ENCODE data around the gene BATF2. TPM values are rescaled to one million over a fixed set of nuclear protein-coding genes. Genes with fewer than 3 reads are reported as not detected.

Gene BATF2
- total RNA-seq, 4 donors from 2014 or later = 1.5 to 3.4 (median 1.6) TPM

DNA sequence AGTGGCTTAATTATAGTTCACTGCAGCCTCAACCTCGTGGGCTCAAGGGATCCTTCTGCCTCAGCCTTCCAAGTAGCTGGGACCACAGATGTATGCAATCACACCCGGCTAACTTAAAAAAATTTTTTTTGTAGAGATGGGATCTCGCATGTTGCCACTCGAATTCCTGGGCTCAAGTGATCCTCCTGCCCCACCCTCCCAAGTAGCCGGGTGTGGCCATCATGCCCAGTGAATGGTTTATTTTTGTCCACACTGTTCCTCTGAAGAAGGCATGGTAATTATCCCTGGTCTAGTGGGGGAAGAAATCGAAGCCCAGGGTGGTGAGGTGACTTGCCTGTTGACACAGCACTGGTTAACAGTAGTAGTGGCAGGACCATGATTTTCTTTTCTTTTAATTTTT is 46.1 kb upstream of the BATF2 start:
- Histone ChIP-seq H3K36me3 (peaks cover 0 to 48% of the 10 kb centered on the region in 2 donors), H3K27ac (no peak overlapping the region), H3K4me1 (peaks cover 0 to 62% (median 13%) of the 10 kb centered on the region in 3 donors), H3K4me3 (no peak overlapping the region), H3K27me3 (no peaks in the 10 kb centered on the region), H3K9me3 (no peaks in the 10 kb centered on the region)
- TF ChIP-seq CTCF (IDR thresholded peaks at IDR 0.05) = no peak
- TF ChIP-seq POLR2A (IDR thresholded peaks at IDR 0.05) = no peak
- TF ChIP-seq POLR2AphosphoS5 (IDR thresholded peaks at IDR 0.05) = no peak
- TF ChIP-seq EP300 (IDR thresholded peaks at IDR 0.05) = no peak
- no peak for ATAC-seq
- WGBS, 2 donors (ENCODE audit: low coverage in 1 of 2) = 75 to 90% methylated on average over 2 to 4 of the region's 6 CpGs

- peak; percentile 95 for ATAC-seq
- WGBS, 2 donors (ENCODE audit: low coverage in 1 of 2) = 0% methylated on average over 7 of the region's 91 CpGs; no CpG with 5 or more reads in 1 of the 2 donors
- Histone ChIP-seq H3K27me3 (no peaks in the 10 kb centered on the region), H3K9me3 (no peaks in the 10 kb centered on the region), H3K27ac (peak within 1 kb of the TSS; percentile 60 to 95 (median 94)), H3K36me3 (peaks cover 0 to 64% of the 10 kb centered on the region in 2 donors), H3K4me3 (peak within 1 kb of the TSS; percentile 59 to 90), H3K4me1 (peaks cover 0 to 54% (median 12%) of the 10 kb centered on the region in 3 donors)
- peak; percentile 58 for TF ChIP-seq POLR2AphosphoS5 (IDR thresholded peaks at IDR 0.05)
- TF ChIP-seq CTCF (IDR thresholded peaks at IDR 0.05) = peak in 1 of 4 experiments; percentile 12
- peak in 1 of 2 donors; percentile 17 for TF ChIP-seq POLR2A (IDR thresholded peaks at IDR 0.05)
- TF ChIP-seq EP300 (IDR thresholded peaks at IDR 0.05) = no peak
Measured at GRCh38 chr11:65040847-65041622, 44.3 kb upstream of the BATF2 start, which contains the start of gene SAC3D1. Gene SAC3D1, plus strand, starts transcription at chr11:65041210. Its CDS starts 83 bp downstream, at chr11:65041293.

GRCh38 chr11:65040520-65040846 is 43.7 kb upstream of the BATF2 start:
- Histone ChIP-seq H3K9me3 (no peaks in the 10 kb centered on the region), H3K27me3 (no peaks in the 10 kb centered on the region), H3K4me3 (peak overlapping the region; percentile 59 to 90), H3K36me3 (peaks cover 0 to 64% of the 10 kb centered on the region in 2 donors), H3K27ac (peak overlapping the region; percentile 60 to 95 (median 94)), H3K4me1 (peaks cover 0 to 49% (median 12%) of the 10 kb centered on the region in 3 donors)
- TF ChIP-seq POLR2AphosphoS5 (IDR thresholded peaks at IDR 0.05) (no peak), EP300 (IDR thresholded peaks at IDR 0.05) (no peak), POLR2A (IDR thresholded peaks at IDR 0.05) (no peak), CTCF (IDR thresholded peaks at IDR 0.05) (no peak)
- ATAC-seq = no peak
- WGBS, 2 donors (ENCODE audit: low coverage in 1 of 2) = 6 to 11% methylated on average over 6 to 7 of the region's 7 CpGs

GRCh38 chr11:65036931-65037330 is 40.2 kb upstream of the BATF2 start:
- ATAC-seq = no peak
- H3K9me3 ChIP-seq = no peaks in the 10 kb centered on the region
- peaks cover 0 to 23% (median 8%) of the 10 kb centered on the region in 3 donors for H3K4me1 ChIP-seq
- no peaks in the 10 kb centered on the region for H3K27me3 ChIP-seq
- no peak for TF ChIP-seq EP300 (IDR thresholded peaks at IDR 0.05)
- peak; percentile 6 for TF ChIP-seq POLR2AphosphoS5 (IDR thresholded peaks at IDR 0.05)
- no peak for TF ChIP-seq CTCF (IDR thresholded peaks at IDR 0.05)
- no peak for TF ChIP-seq POLR2A (IDR thresholded peaks at IDR 0.05)
- H3K4me3 ChIP-seq = no peak overlapping the region
- H3K27ac ChIP-seq = peak overlapping the region in 1 of 4 donors; percentile 38
- peaks cover 0 to 81% of the 10 kb centered on the region in 2 donors for H3K36me3 ChIP-seq
- WGBS, 2 donors (ENCODE audit: low coverage in 1 of 2) = 56 to 57% methylated on average over 3 of the region's 6 CpGs

DNA sequence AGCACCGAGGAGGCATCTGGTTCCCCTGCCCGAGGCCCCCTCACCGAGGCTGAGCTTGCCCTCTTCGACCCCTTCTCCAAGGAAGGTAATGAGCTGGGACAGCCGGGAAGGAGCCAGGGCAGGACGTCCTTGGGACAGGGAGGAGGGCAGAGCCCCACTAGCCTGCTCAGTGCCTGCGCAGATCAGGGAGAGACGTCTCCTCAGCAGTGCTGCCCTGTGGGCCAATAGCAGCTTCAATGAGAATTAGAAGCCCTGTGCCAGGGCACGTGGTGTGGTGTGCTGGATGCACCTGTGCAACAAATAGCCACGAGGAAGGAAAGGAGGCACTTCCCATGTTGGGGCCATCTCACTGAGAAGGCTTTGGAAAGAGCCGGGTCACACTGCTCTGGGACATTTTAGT is 38.8 kb upstream of the BATF2 start:
- TF ChIP-seq POLR2A (IDR thresholded peaks at IDR 0.05) (no peak), EP300 (IDR thresholded peaks at IDR 0.05) (no peak)
- H3K4me3 ChIP-seq = no peak overlapping the region
- H3K36me3 ChIP-seq = peaks cover 0 to 95% of the 10 kb centered on the region in 2 donors
- H3K9me3 ChIP-seq = no peaks in the 10 kb centered on the region
- peaks cover 0 to 26% (median 5%) of the 10 kb centered on the region in 3 donors for H3K4me1 ChIP-seq
- no peak overlapping the region for H3K27ac ChIP-seq
- H3K27me3 ChIP-seq = no peaks in the 10 kb centered on the region
- WGBS, 2 donors (ENCODE audit: low coverage in 1 of 2) = 94% methylated on average over 3 of the region's 11 CpGs; no CpG with 5 or more reads in 1 of the 2 donors
- ATAC-seq = no peak
